ENCODE measurements around the gene C1orf116.

Gene C1orf116

GRCh38 chr1:207024202-207025145, 8.1 kb downstream of the C1orf116 start:
- ATAC-seq: peak; percentile 15
- no peak for TF ChIP-seq PPARA (CRISPR knock-in tag; IDR thresholded peaks at IDR 0.05; ENCODE audit: borderline replicate concordance)
- no peak for TF ChIP-seq TCF4 (CRISPR knock-in tag; IDR thresholded peaks at IDR 0.05; ENCODE audit: borderline replicate concordance)
- TF ChIP-seq OSR1 (CRISPR knock-in tag; IDR thresholded peaks at IDR 0.05): no peak
- no peak for TF ChIP-seq CREB5 (CRISPR knock-in tag; IDR thresholded peaks at IDR 0.05; ENCODE audit: low read depth)
- no peak for TF ChIP-seq TSHZ2 (CRISPR knock-in tag; IDR thresholded peaks at IDR 0.05)
- TF ChIP-seq SNAI2 (CRISPR knock-in tag; IDR thresholded peaks at IDR 0.05): no peak
- TF ChIP-seq POU6F1 (CRISPR knock-in tag; IDR thresholded peaks at IDR 0.05; ENCODE audit: borderline replicate concordance, low read depth): no peak
- TF ChIP-seq BACH2 (CRISPR knock-in tag; IDR thresholded peaks at IDR 0.05; ENCODE audit: borderline replicate concordance): no peak
- no peak for TF ChIP-seq ZNF565 (CRISPR knock-in tag; conservative IDR thresholded peaks at IDR 0.05; ENCODE audit: low read depth)
- TF ChIP-seq TOX (CRISPR knock-in tag; IDR thresholded peaks at IDR 0.05; ENCODE audit: borderline replicate concordance): no peak
- no peak for TF ChIP-seq ESRRG (CRISPR knock-in tag; IDR thresholded peaks at IDR 0.05)
- TF ChIP-seq ARNTL (CRISPR knock-in tag; IDR thresholded peaks at IDR 0.05; ENCODE audit: borderline replicate concordance, low read depth): no peak
- no peak for TF ChIP-seq ZNF8 (CRISPR knock-in tag; IDR thresholded peaks at IDR 0.05)
- TF ChIP-seq ZFP3 (CRISPR knock-in tag; IDR thresholded peaks at IDR 0.05): no peak
- TF ChIP-seq ZNF70 (CRISPR knock-in tag; IDR thresholded peaks at IDR 0.05): no peak
- no peak for TF ChIP-seq RARB (CRISPR knock-in tag; IDR thresholded peaks at IDR 0.05)
- TF ChIP-seq ZC3H10 (CRISPR knock-in tag; IDR thresholded peaks at IDR 0.05): no peak
- TF ChIP-seq GLIS3 (CRISPR knock-in tag; IDR thresholded peaks at IDR 0.05): no peak

GRCh38 chr1:207022996-207023679, 9.4 kb downstream of the C1orf116 start:
- no peak for ATAC-seq
- TF ChIP-seq TSHZ2 (CRISPR knock-in tag; IDR thresholded peaks at IDR 0.05): no peak

GRCh38 chr1:207021876-207022596, 10.5 kb downstream of the C1orf116 start:
- no peak for TF ChIP-seq ZFP3 (CRISPR knock-in tag; IDR thresholded peaks at IDR 0.05)
- no peak for TF ChIP-seq ZNF8 (CRISPR knock-in tag; IDR thresholded peaks at IDR 0.05)
- TF ChIP-seq PATZ1 (CRISPR knock-in tag; IDR thresholded peaks at IDR 0.05; ENCODE audit: borderline replicate concordance): no peak
- no peak for TF ChIP-seq BACH2 (CRISPR knock-in tag; IDR thresholded peaks at IDR 0.05; ENCODE audit: borderline replicate concordance)
- TF ChIP-seq ESRRG (CRISPR knock-in tag; IDR thresholded peaks at IDR 0.05): no peak
- no peak for TF ChIP-seq CREB5 (CRISPR knock-in tag; IDR thresholded peaks at IDR 0.05; ENCODE audit: low read depth)
- TF ChIP-seq ISL1 (CRISPR knock-in tag; IDR thresholded peaks at IDR 0.05): no peak
- no peak for TF ChIP-seq ZC3H10 (CRISPR knock-in tag; IDR thresholded peaks at IDR 0.05)
- TF ChIP-seq TCF4 (CRISPR knock-in tag; IDR thresholded peaks at IDR 0.05; ENCODE audit: borderline replicate concordance): no peak
- TF ChIP-seq CSDC2 (CRISPR knock-in tag; IDR thresholded peaks at IDR 0.05): no peak
- no peak for TF ChIP-seq SNAI2 (CRISPR knock-in tag; IDR thresholded peaks at IDR 0.05)
- no peak for TF ChIP-seq GLIS3 (CRISPR knock-in tag; IDR thresholded peaks at IDR 0.05)
- no peak for TF ChIP-seq ZFP30 (CRISPR knock-in tag; IDR thresholded peaks at IDR 0.05)
- TF ChIP-seq ZNF565 (CRISPR knock-in tag; conservative IDR thresholded peaks at IDR 0.05; ENCODE audit: low read depth): no peak
- no peak for TF ChIP-seq RARB (CRISPR knock-in tag; IDR thresholded peaks at IDR 0.05)
- ATAC-seq: no peak

Measured in SK-N-SH treated with all-trans-retinoic acid at 6 μM for 48 hours (cell line).